CD14-positive monocyte (primary cell): ENCODE data around the gene MEX3D. TPM values are rescaled to one million over a fixed set of nuclear protein-coding genes. Genes with fewer than 3 reads are reported as not detected.

Source experiments
- DNase-seq, 3 donors: peaks; one replicate each; pipeline ENCODE4 v3.0.0-alpha.2; 2011 to 2022
- H2AFZ ChIP-seq: 2 replicates; pipeline ENCODE4 v1.6.0; 2012; ENCODE audit warnings: mild to moderate bottlenecking, low read depth, low read length, inconsistent platforms; ENCODE audit not compliant: insufficient read depth, poor library complexity, severe bottlenecking
- H3K27ac ChIP-seq, 2 donors: 1 replicate in 1 of 2; 2 replicates in 1 of 2; pipeline ENCODE4 v1.5.1; 2012 to 2013; ENCODE audit warnings: low read length in 2 of 2, control low read depth in 1 of 2, inconsistent platforms in 1 of 2, low read depth in 1 of 2, mild to moderate bottlenecking in 1 of 2
- H3K27me3 ChIP-seq, 2 donors: one replicate each; pipeline versions ENCODE4 v1.6.0 to v1.6.1; 2011 to 2013; ENCODE audit warnings: low read length in 2 of 2; ENCODE audit not compliant: control insufficient read depth in 2 of 2, insufficient read depth in 2 of 2
- H3K36me3 ChIP-seq, 2 donors: replicated peaks in 1 of 2; 1 replicate in 1 of 2; 2 replicates in 1 of 2; pipeline versions ENCODE4 v1.5.1 to v1.6.1; 2012 to 2013; ENCODE audit warnings: low read length in 2 of 2, control low read depth in 1 of 2, inconsistent platforms in 1 of 2, mild to moderate bottlenecking in 1 of 2; ENCODE audit not compliant: insufficient read depth in 2 of 2, control insufficient read depth in 1 of 2
- H3K4me1 ChIP-seq, 2 donors: 1 replicate in 1 of 2; 2 replicates in 1 of 2; pipeline versions ENCODE4 v1.5.1 to v1.6.1; 2012 to 2013; ENCODE audit warnings: low read length in 2 of 2, control low read depth in 1 of 2, inconsistent platforms in 1 of 2, mild to moderate bottlenecking in 1 of 2, moderate library complexity in 1 of 2; ENCODE audit not compliant: insufficient read depth in 2 of 2, control insufficient read depth in 1 of 2
- H3K4me2 ChIP-seq: replicated peaks from 2 replicates; pipeline ENCODE3; 2012; ENCODE audit warnings: low read length, moderate library complexity, mild to moderate bottlenecking; ENCODE audit not compliant: poor library complexity, severe bottlenecking; ENCODE audit errors: extremely low read depth
- H3K4me3 ChIP-seq, 3 experiments: fragments of 200-600 bp in 1 of 3; sonication (generic) in 1 of 3; replicated peaks in 1 of 3; 1 replicate in 2 of 3; 2 replicates in 1 of 3; pipeline ENCODE4 v1.5.1; 2011 to 2013; ENCODE audit warnings: low read length in 3 of 3, mild to moderate bottlenecking in 3 of 3, control low read depth in 2 of 3, low read depth in 2 of 3, inconsistent platforms in 1 of 3, moderate library complexity in 1 of 3
- H3K79me2 ChIP-seq: 2 replicates; pipeline ENCODE4 v1.6.0; 2012; ENCODE audit warnings: mild to moderate bottlenecking, control low read depth, inconsistent platforms, low read length, moderate library complexity; ENCODE audit not compliant: insufficient read depth
- H3K9ac ChIP-seq: 2 replicates; pipeline ENCODE4 v1.6.0; 2017; ENCODE audit warnings: low read length, mild to moderate bottlenecking; ENCODE audit not compliant: insufficient read depth, poor library complexity, severe bottlenecking
- H3K9me3 ChIP-seq, 2 donors: replicated peaks in 1 of 2; 1 replicate in 1 of 2; 2 replicates in 1 of 2; pipeline versions ENCODE4 v1.5.1 to v1.6.1; 2012 to 2013; ENCODE audit warnings: low read length in 2 of 2, control low read depth in 1 of 2; ENCODE audit not compliant: control insufficient read depth in 1 of 2, insufficient read depth in 1 of 2
- H4K20me1 ChIP-seq: 2 replicates; pipeline ENCODE4 v1.6.0; 2012; ENCODE audit warnings: mild to moderate bottlenecking, low read length, control low read depth, moderate library complexity; ENCODE audit not compliant: insufficient read depth
- H3K27ac Mint-ChIP-seq, 7 donors: one replicate each; pipeline ENCODE4 v1.8.0; 2020; ENCODE audit warnings: mild to moderate bottlenecking in 7 of 7, mixed read lengths in 7 of 7, moderate library complexity in 6 of 7, inconsistent platforms in 2 of 7
- H3K27me3 Mint-ChIP-seq, 3 donors: one replicate each; pipeline ENCODE4 v1.8.0; 2021 to 2022; ENCODE audit warnings: low read depth in 3 of 3, mild to moderate bottlenecking in 3 of 3, mixed read lengths in 3 of 3, moderate library complexity in 3 of 3, inconsistent platforms in 1 of 3
- H3K36me3 Mint-ChIP-seq, 2 donors: one replicate each; pipeline ENCODE4 v1.8.0; 2020; ENCODE audit warnings: mixed read lengths in 2 of 2, inconsistent platforms in 1 of 2, mild to moderate bottlenecking in 1 of 2
- H3K4me1 Mint-ChIP-seq: one replicate; pipeline ENCODE4 v1.8.0; 2020; ENCODE audit warnings: mild to moderate bottlenecking, mixed read lengths
- H3K4me3 Mint-ChIP-seq, 2 donors: one replicate each; pipeline ENCODE4 v1.8.0; 2020; ENCODE audit warnings: mild to moderate bottlenecking in 2 of 2, mixed read lengths in 2 of 2, moderate library complexity in 1 of 2
- H3K9me3 Mint-ChIP-seq, 7 donors: one replicate each; pipeline ENCODE4 v1.8.0; 2020 to 2022; ENCODE audit warnings: mixed read lengths in 7 of 7, mild to moderate bottlenecking in 6 of 7, moderate library complexity in 6 of 7, inconsistent platforms in 2 of 7
- WGBS: methylation state at CpG from one replicate; pipeline ENCODE4 v1.1.5; 2013; ENCODE audit warnings: missing lambda C conversion rate; ENCODE audit not compliant: insufficient coverage; 5-methylcytosine and 5-hydroxymethylcytosine counted together
- intact Hi-C, 2 donors: fragments of 100-400 bp; cut with micrococcal nuclease; formaldehyde crosslinking; loops; one replicate each; pipeline versions ENCODE4 v1.15.0 to v1.15.1; 2023
- polyA plus RNA-seq, 3 donors: library from polyadenylated mRNA; depleted of rRNA in 1 of 3; unstranded in 2 of 3; stranded (reverse) in 1 of 3; fragments of 300-500 nt in 2 of 3; fragments of >200 nt in 1 of 3; fragmentation: Illumina TruSeq in 2 of 3; gene quantifications; 1 replicate in 2 of 3; 2 replicates in 1 of 3; pipeline ENCODE4 v1.2.3, GENCODE V29; 2012 to 2021
- TF ChIP-seq, protein P1 (sequence below): fragments of 200-600 bp; IDR thresholded peaks from one replicate; pipeline ENCODE4 v1.8.0; 2022; ENCODE audit warnings: antibody characterized with exemption, mild to moderate bottlenecking

The MEX3D gene
- polyA plus RNA-seq, 3 donors = 0.08 to 1.0 (median 0.10) TPM

DNA sequence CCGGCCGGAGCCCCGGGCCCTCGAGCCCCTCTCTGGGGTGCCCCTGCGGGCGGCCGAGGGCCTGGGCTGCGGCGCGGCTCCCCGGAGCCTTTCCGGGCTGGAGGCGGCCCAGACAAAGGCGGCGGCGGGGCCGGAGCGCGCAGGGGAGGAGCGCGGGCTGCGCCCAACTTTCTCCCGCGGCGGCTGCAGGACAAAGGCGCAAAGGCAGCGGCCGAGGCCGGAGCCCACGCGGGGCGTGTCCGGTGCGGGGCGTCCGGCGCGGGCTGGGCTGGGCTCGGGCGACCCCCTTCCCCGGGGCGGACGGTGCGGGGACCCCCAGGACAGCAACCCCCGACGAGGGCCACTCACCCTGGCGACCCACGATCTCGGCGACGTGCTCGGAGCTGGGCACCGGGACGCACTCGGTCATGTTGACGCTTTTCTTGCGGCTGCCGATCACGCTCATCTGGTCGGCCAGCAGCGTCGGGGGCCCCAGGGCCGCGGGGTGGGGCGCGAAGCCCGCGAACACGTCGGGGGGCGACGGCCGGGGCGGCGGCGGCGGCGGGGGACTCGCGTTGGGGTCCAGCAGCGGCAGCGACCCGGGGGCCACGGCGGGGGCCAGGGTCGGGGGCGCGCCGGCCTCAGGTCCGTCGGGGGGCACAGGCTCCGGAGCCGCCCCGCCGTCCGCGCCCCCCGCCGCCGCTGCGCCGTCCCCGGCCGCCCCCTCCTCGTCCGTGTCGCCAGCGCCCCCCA lies 843 bp downstream of the MEX3D start:
- peak overlapping the region; percentile 64 to 82 for H3K4me3 Mint-ChIP-seq
- H3K27me3 Mint-ChIP-seq = peaks cover 21 to 67% (median 34%) of the 10 kb centered on the region in 3 donors
- peaks cover 3 to 27% of the 10 kb centered on the region in 2 donors for H3K27me3 ChIP-seq
- no peaks in the 10 kb centered on the region for H3K79me2 ChIP-seq
- peaks cover 3% of the 10 kb centered on the region for H3K4me1 Mint-ChIP-seq
- peaks cover 0 to 8% (median 3%) of the 10 kb centered on the region in 7 donors for H3K9me3 Mint-ChIP-seq
- TF ChIP-seq, protein P1, sequence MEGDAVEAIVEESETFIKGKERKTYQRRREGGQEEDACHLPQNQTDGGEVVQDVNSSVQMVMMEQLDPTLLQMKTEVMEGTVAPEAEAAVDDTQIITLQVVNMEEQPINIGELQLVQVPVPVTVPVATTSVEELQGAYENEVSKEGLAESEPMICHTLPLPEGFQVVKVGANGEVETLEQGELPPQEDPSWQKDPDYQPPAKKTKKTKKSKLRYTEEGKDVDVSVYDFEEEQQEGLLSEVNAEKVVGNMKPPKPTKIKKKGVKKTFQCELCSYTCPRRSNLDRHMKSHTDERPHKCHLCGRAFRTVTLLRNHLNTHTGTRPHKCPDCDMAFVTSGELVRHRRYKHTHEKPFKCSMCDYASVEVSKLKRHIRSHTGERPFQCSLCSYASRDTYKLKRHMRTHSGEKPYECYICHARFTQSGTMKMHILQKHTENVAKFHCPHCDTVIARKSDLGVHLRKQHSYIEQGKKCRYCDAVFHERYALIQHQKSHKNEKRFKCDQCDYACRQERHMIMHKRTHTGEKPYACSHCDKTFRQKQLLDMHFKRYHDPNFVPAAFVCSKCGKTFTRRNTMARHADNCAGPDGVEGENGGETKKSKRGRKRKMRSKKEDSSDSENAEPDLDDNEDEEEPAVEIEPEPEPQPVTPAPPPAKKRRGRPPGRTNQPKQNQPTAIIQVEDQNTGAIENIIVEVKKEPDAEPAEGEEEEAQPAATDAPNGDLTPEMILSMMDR = no peak
- H3K27ac Mint-ChIP-seq = no peak overlapping the region
- H2AFZ ChIP-seq = peak overlapping the region; percentile 61
- no peaks in the 10 kb centered on the region for H3K9me3 ChIP-seq
- H3K36me3 Mint-ChIP-seq = peaks cover 0 to 4% of the 10 kb centered on the region in 2 donors
- H3K36me3 ChIP-seq = no peaks in the 10 kb centered on the region
- H3K4me2 ChIP-seq = peak overlapping the region; percentile 76
- no peak overlapping the region for H3K9ac ChIP-seq
- DNase-seq = no peak
- intact Hi-C loops = loop anchor here in 1 of 2 donors (5.0 kb wide), 2 partner anchors 75 to 245 kb away; partner anchors contain the start of genes ATP8B3, PCSK4 and REEP6
- H3K4me1 ChIP-seq = peaks cover 7 to 15% of the 10 kb centered on the region in 2 donors
- H3K27ac ChIP-seq = no peak overlapping the region
- H3K4me3 ChIP-seq = peak overlapping the region in 2 of 3 experiments; percentile 7 to 70
- WGBS = 2% methylated on average over 99 of the region's 108 CpGs
- no peaks in the 10 kb centered on the region for H4K20me1 ChIP-seq

DNA sequence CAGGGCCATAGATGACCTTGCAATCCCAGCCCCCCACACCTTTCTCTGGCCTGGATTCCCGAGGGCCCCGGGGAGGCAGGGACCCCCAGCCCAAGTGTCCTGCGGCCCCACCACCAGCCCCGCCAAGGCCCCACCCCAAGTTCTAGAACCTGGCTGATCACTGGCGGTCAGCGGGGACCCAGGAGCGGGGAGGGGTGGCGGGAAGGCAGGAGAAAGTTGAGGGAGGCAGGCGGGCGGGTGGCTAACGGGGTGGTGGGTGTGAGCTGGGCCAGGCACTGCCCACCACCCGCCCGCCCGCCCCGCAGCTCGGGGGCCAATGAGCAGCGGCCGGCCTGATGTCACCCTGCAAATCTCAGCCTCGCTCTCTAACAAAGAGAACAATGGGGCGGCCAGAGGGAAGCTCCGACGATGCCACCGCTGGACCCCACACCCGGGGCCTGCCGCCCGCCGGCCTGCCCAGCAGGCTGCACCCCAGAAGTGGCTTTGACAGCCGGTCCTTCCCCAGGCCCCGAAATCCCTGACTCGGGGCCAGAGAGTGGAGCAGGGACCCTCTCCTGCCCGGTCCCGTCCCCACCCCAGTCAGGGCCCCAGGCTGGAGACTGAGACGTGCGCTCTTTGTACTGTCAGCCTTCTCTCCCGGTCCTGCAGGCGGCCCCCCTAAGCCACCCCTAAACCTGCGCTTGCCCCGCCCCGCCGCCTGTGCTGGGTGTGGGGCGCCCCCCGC lies 1.6 kb downstream of the MEX3D start:
- Mint-ChIP-seq H3K36me3 (peaks cover 0 to 4% of the 10 kb centered on the region in 2 donors), H3K4me3 (peak overlapping the region in 1 of 2 donors; percentile 42), H3K4me1 (peaks cover 3% of the 10 kb centered on the region), H3K27me3 (peaks cover 21 to 66% (median 31%) of the 10 kb centered on the region in 3 donors), H3K9me3 (peaks cover 0 to 8% (median 3%) of the 10 kb centered on the region in 7 donors), H3K27ac (no peak overlapping the region)
- DNase-seq = no peak
- intact Hi-C loops = loop anchor here in 1 of 2 donors (5.0 kb wide), 2 partner anchors 74 to 246 kb away; partner anchors contain the start of genes ATP8B3, PCSK4 and REEP6
- WGBS = 43% methylated on average over 35 of the region's 42 CpGs
- peaks cover 7 to 15% of the 10 kb centered on the region in 2 donors for H3K4me1 ChIP-seq
- TF ChIP-seq, protein P1 = no peak
- no peaks in the 10 kb centered on the region for H3K79me2 ChIP-seq
- peak overlapping the region; percentile 76 for H3K4me2 ChIP-seq
- H4K20me1 ChIP-seq = no peaks in the 10 kb centered on the region
- no peak overlapping the region for H3K9ac ChIP-seq
- H3K27ac ChIP-seq = no peak overlapping the region
- H3K36me3 ChIP-seq = no peaks in the 10 kb centered on the region
- H2AFZ ChIP-seq = peak overlapping the region; percentile 61
- peak overlapping the region in 1 of 3 experiments; percentile 70 for H3K4me3 ChIP-seq
- no peaks in the 10 kb centered on the region for H3K9me3 ChIP-seq
- H3K27me3 ChIP-seq = peaks cover 3 to 27% of the 10 kb centered on the region in 2 donors
